Effector CD4-positive, alpha-beta T cell (primary cell): ENCODE data around the gene TNFRSF14.

ENCODE experiments used
- DNase-seq: peaks from one replicate; pipeline ENCODE4 v3.0.0-alpha.2; 2020

TNFRSF14 gene

GRCh38 chr1:2523891-2524609, 32.1 kb upstream of the TNFRSF14 start:
- DNase-seq, result peak; percentile 33

- no peak for DNase-seq
Measured at GRCh38 chr1:2525572-2525919, 30.6 kb upstream of the TNFRSF14 start.

GRCh38 chr1:2525920-2526823, 30.0 kb upstream of the TNFRSF14 start, which contains the start of gene PANK4:
Gene PANK4 (minus strand): TSS chr1:2526596. CDS start chr1:2526587, 9 bp downstream.
- DNase-seq, result peak; percentile 85

GRCh38 chr1:2526824-2527555, 29.2 kb upstream of the TNFRSF14 start:
- peak; percentile 30 for DNase-seq

GRCh38 chr1:2527556-2527860, 28.7 kb upstream of the TNFRSF14 start:
- no peak for DNase-seq

GRCh38 chr1:2528016-2528415, 28.2 kb upstream of the TNFRSF14 start:
- DNase-seq, result no peak

GRCh38 chr1:2528611-2528965, 27.6 kb upstream of the TNFRSF14 start:
- no peak for DNase-seq

GRCh38 chr1:2528966-2529783, 27.0 kb upstream of the TNFRSF14 start:
- DNase-seq, result peak; percentile 29

GRCh38 chr1:2529784-2530512, 26.2 kb upstream of the TNFRSF14 start, which contains the start of gene HES5:
Gene HES5 (minus strand): TSS chr1:2530263. CDS start chr1:2530164, 99 bp downstream.
- no peak for DNase-seq

- no peak for DNase-seq
Measured at GRCh38 chr1:2530513-2531361, 25.4 kb upstream of the TNFRSF14 start.

GRCh38 chr1:2532485-2533160, 23.5 kb upstream of the TNFRSF14 start:
- no peak for DNase-seq

- no peak for DNase-seq
Measured at GRCh38 chr1:2533365-2533764, 22.8 kb upstream of the TNFRSF14 start.

- DNase-seq, result no peak
Measured at GRCh38 chr1:2534315-2534686, 21.9 kb upstream of the TNFRSF14 start.

- DNase-seq, result no peak
Measured at GRCh38 chr1:2534687-2535441, 21.3 kb upstream of the TNFRSF14 start.

- no peak for DNase-seq
Measured at GRCh38 chr1:2535455-2535854, 20.7 kb upstream of the TNFRSF14 start.

- DNase-seq, result no peak
Measured at GRCh38 chr1:2535981-2536380, 20.2 kb upstream of the TNFRSF14 start.

- no peak for DNase-seq
Measured at GRCh38 chr1:2537784-2538115, 18.4 kb upstream of the TNFRSF14 start.

- no peak for DNase-seq
Measured at GRCh38 chr1:2538376-2538775, 17.8 kb upstream of the TNFRSF14 start.

GRCh38 chr1:2538872-2539271, 17.3 kb upstream of the TNFRSF14 start:
- no peak for DNase-seq
